SK-N-SH treated with all-trans-retinoic acid at 6 μM for 48 hours (cell line): ENCODE measurements around the gene ASCC1.

Experiments
- ATAC-seq: fragments of 200-7000 bp; cut with Tn5 transposase; 3 replicates; pipeline ENCODE4 v1.9.1; 2020; ENCODE audit warnings: mild to moderate bottlenecking, moderate library complexity
- ARNTL ChIP-seq: fragments of 450-650 bp; formaldehyde crosslinking; IDR thresholded peaks from 2 replicates; pipeline ENCODE4 v1.5.0; 2020; ENCODE audit warnings: low read depth, mild to moderate bottlenecking, moderate library complexity, borderline replicate concordance
- BACH2 ChIP-seq: fragments of 250-450 bp; sonication (Bioruptor Pico); IDR thresholded peaks from 2 replicates; pipeline ENCODE4 v1.9.0; 2021; ENCODE audit warnings: mild to moderate bottlenecking, borderline replicate concordance
- CREB5 ChIP-seq: fragments of 250-450 bp; sonication (Bioruptor Pico); IDR thresholded peaks from 2 replicates; pipeline ENCODE4 v1.5.1; 2020; ENCODE audit warnings: low read depth, mild to moderate bottlenecking, moderate library complexity
- CSRNP3 ChIP-seq: fragments of 250-450 bp; sonication (Bioruptor Pico); IDR thresholded peaks from 2 replicates; pipeline ENCODE4 v1.5.1; 2021; ENCODE audit warnings: mild to moderate bottlenecking, moderate library complexity
- GLIS3 ChIP-seq: fragments of 250-450 bp; sonication (Bioruptor Pico); IDR thresholded peaks from 2 replicates; pipeline ENCODE4 v1.5.0; 2020; ENCODE audit warnings: mild to moderate bottlenecking, moderate library complexity
- OSR1 ChIP-seq: fragments of 250-450 bp; sonication (Bioruptor Pico); IDR thresholded peaks from 2 replicates; pipeline ENCODE4 v1.8.0; 2022; ENCODE audit warnings: moderate library complexity, mild to moderate bottlenecking, inconsistent platforms
- SNAI2 ChIP-seq: fragments of 250-450 bp; sonication (Bioruptor Pico); IDR thresholded peaks from 2 replicates; pipeline ENCODE4 v1.5.0; 2020; ENCODE audit warnings: mild to moderate bottlenecking, moderate library complexity
- TCF4 ChIP-seq: fragments of 250-450 bp; sonication (Bioruptor Pico); IDR thresholded peaks from 2 replicates; pipeline ENCODE4 v1.8.0; 2021; ENCODE audit warnings: mild to moderate bottlenecking, moderate library complexity, borderline replicate concordance
- TOX ChIP-seq: fragments of 250-450 bp; sonication (Bioruptor Pico); IDR thresholded peaks from 2 replicates; pipeline ENCODE4 v1.8.0; 2021; ENCODE audit warnings: mild to moderate bottlenecking, moderate library complexity, borderline replicate concordance
- ZC3H10 ChIP-seq: fragments of 250-450 bp; sonication (Bioruptor Pico); IDR thresholded peaks from 2 replicates; pipeline ENCODE4 v1.5.1; 2021; ENCODE audit warnings: mild to moderate bottlenecking, moderate library complexity
- ZFP3 ChIP-seq: fragments of 250-450 bp; sonication (Bioruptor Pico); IDR thresholded peaks from 2 replicates; pipeline ENCODE4 v1.5.0; 2020; ENCODE audit warnings: mild to moderate bottlenecking, moderate library complexity
- ZFP30 ChIP-seq: fragments of 450-650 bp; formaldehyde crosslinking; IDR thresholded peaks from 2 replicates; pipeline ENCODE4 v1.5.0; 2022; ENCODE audit warnings: mild to moderate bottlenecking, moderate library complexity
- ZNF565 ChIP-seq: fragments of 450-650 bp; formaldehyde crosslinking; conservative IDR thresholded peaks from 2 replicates; pipeline ENCODE4 v1.5.0; 2020; ENCODE audit warnings: low read depth, mild to moderate bottlenecking, moderate library complexity
- ZNF70 ChIP-seq: fragments of 450-650 bp; formaldehyde crosslinking; IDR thresholded peaks from 2 replicates; pipeline ENCODE4 v1.5.0; 2020; ENCODE audit warnings: mild to moderate bottlenecking, moderate library complexity
- ZNF8 ChIP-seq: fragments of 450-650 bp; formaldehyde crosslinking; IDR thresholded peaks from 2 replicates; pipeline ENCODE4 v1.5.0; 2020; ENCODE audit warnings: mild to moderate bottlenecking, moderate library complexity
- TF ChIP-seq, protein P1 (sequence below): fragments of 250-450 bp; sonication (Bioruptor Pico); IDR thresholded peaks from 2 replicates; pipeline ENCODE4 v1.5.0; 2020; ENCODE audit warnings: mild to moderate bottlenecking, moderate library complexity

ASCC1 gene

DNA sequence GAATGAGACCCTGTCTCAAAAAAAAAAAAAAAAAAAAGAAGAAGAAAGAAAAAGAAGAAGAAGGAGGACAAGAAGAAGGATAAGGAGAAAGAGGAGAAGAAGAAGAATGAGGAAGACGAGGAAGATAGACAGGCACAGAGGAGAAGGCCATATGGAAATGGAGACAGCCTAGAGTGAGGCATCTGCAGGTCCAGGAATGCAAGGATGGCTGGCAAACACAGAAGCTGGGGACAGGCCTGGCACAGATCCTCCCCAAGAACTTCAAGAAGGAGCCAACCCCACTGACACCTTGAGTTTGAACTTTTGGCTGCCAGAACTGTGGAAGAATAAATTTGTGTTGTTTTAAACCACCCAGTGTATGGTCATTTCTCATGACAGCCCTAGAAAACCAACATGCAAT is 166.6 kb downstream of the ASCC1 start:
- no peak for ATAC-seq
- TF ChIP-seq OSR1 (CRISPR knock-in tag) (no peak), GLIS3 (no peak), BACH2 (CRISPR knock-in tag) (no peak), ARNTL (CRISPR knock-in tag) (no peak), ZC3H10 (CRISPR knock-in tag) (no peak), CSRNP3 (CRISPR knock-in tag) (no peak), CREB5 (CRISPR knock-in tag) (no peak), ZFP30 (CRISPR knock-in tag) (no peak), SNAI2 (CRISPR knock-in tag) (no peak), TOX (CRISPR knock-in tag) (no peak), ZNF565 (CRISPR knock-in tag) (no peak), TCF4 (no peak), ZNF70 (CRISPR knock-in tag) (no peak), ZNF8 (CRISPR knock-in tag) (no peak)
- TF ChIP-seq, protein P1, sequence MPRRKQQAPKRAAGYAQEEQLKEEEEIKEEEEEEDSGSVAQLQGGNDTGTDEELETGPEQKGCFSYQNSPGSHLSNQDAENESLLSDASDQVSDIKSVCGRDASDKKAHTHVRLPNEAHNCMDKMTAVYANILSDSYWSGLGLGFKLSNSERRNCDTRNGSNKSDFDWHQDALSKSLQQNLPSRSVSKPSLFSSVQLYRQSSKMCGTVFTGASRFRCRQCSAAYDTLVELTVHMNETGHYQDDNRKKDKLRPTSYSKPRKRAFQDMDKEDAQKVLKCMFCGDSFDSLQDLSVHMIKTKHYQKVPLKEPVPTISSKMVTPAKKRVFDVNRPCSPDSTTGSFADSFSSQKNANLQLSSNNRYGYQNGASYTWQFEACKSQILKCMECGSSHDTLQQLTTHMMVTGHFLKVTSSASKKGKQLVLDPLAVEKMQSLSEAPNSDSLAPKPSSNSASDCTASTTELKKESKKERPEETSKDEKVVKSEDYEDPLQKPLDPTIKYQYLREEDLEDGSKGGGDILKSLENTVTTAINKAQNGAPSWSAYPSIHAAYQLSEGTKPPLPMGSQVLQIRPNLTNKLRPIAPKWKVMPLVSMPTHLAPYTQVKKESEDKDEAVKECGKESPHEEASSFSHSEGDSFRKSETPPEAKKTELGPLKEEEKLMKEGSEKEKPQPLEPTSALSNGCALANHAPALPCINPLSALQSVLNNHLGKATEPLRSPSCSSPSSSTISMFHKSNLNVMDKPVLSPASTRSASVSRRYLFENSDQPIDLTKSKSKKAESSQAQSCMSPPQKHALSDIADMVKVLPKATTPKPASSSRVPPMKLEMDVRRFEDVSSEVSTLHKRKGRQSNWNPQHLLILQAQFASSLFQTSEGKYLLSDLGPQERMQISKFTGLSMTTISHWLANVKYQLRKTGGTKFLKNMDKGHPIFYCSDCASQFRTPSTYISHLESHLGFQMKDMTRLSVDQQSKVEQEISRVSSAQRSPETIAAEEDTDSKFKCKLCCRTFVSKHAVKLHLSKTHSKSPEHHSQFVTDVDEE (CRISPR knock-in tag), result no peak

DNA sequence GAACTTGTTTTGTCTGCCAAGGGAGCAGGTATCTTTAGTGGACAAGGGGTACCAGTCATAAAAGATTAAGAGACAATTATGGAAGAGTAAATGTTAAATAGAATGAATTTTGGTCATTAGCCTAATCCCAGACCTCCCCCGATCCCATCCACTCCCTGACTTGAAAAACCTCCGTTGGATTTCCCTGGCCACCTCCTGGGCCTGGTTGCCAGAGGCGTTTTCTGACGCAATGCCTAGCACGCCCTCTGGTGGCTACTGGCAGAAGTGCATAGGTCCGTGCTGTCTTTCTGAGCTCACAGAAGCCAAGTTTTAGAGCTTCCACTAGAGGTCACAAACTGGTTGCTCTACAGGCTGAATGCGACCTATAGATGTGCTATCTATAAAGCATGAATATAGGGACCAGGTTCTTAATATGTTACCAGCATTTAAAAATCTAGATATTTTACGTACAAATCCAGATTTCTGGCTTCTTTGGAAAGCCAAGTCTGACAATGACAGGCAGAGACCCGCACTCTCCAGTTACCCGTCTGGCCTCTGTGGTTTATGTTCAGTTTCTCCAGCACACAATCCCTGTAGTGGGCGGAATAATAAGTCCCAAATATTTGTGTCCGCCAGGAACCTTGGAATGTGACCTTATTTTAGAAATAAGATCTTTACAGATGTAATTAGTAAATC is 167.5 kb downstream of the ASCC1 start:
- peak; percentile 93 for ATAC-seq
- TF ChIP-seq ZFP3 (CRISPR knock-in tag), result 0 out of 2 replicates have a peak, but pooled peaks have one; percentile 44
- TF ChIP-seq SNAI2 (CRISPR knock-in tag), result no peak
